Activated CD8-positive, alpha-beta memory T cell treated with anti-CD3 and anti-CD28 coated beads for 1 hour (primary cell): Measurements from ENCODE around the gene DDAH1.
"Not testable (repeated sequence)": the region's sequence is repeated elsewhere in the genome, so short reads cannot be mapped to it uniquely, and the experiment has no call there.

Experiments used
- DNase-seq, 2 donors: peaks; one replicate each; pipeline ENCODE4 v3.0.0-alpha.2; 2020; ENCODE audit warnings: low read depth in 1 of 2; ENCODE audit errors: extremely low read depth in 1 of 2

The DDAH1 gene

GRCh38 chr1:85471558-85471957 lies 6.6 kb upstream of the DDAH1 start:
- DNase-seq: no peak

- DNase-seq: not testable (repeated sequence)
These were observed 5.2 kb upstream of the DDAH1 start for GRCh38 chr1:85470130-85470529.

- DNase-seq: no peak
These were observed 3.1 kb upstream of the DDAH1 start for GRCh38 chr1:85467929-85468540.

- DNase-seq: no peak
These were observed 2.1 kb upstream of the DDAH1 start for GRCh38 chr1:85467036-85467435.

- DNase-seq: no peak
These were observed 801 bp upstream of the DDAH1 start for GRCh38 chr1:85465786-85466134.

GRCh38 chr1:85464497-85465098 lies 361 bp downstream of the DDAH1 start:
- no peak for DNase-seq

- no peak for DNase-seq
These were observed 1.0 kb downstream of the DDAH1 start for GRCh38 chr1:85463731-85464496.

- no peak for DNase-seq
These were observed 1.9 kb downstream of the DDAH1 start for GRCh38 chr1:85462931-85463649.

GRCh38 chr1:85461216-85461918 lies 3.6 kb downstream of the DDAH1 start:
- DNase-seq: no peak

GRCh38 chr1:85460555-85461088 lies 4.3 kb downstream of the DDAH1 start:
- no peak for DNase-seq

GRCh38 chr1:85459290-85459689 lies 5.7 kb downstream of the DDAH1 start:
- no peak for DNase-seq

- no peak for DNase-seq
These were observed 10.7 kb downstream of the DDAH1 start for GRCh38 chr1:85454214-85454613.

- no peak for DNase-seq
These were observed 11.2 kb downstream of the DDAH1 start for GRCh38 chr1:85453640-85454194.

GRCh38 chr1:85452948-85453347 lies 12.0 kb downstream of the DDAH1 start:
- no peak for DNase-seq

- no peak for DNase-seq
These were observed 13.6 kb downstream of the DDAH1 start for GRCh38 chr1:85451236-85451830.

- no peak for DNase-seq
These were observed 14.1 kb downstream of the DDAH1 start for GRCh38 chr1:85450832-85451231.

GRCh38 chr1:85449356-85449755 lies 15.6 kb downstream of the DDAH1 start:
- DNase-seq: no peak

GRCh38 chr1:85448358-85448757 lies 16.6 kb downstream of the DDAH1 start:
- no peak for DNase-seq

- no peak for DNase-seq
These were observed 17.7 kb downstream of the DDAH1 start for GRCh38 chr1:85447006-85447943.
